Measurements from ENCODE around the gene PHF5A.
"Not testable (repeated sequence)": the region's sequence is repeated elsewhere in the genome, so short reads cannot be mapped to it uniquely, and the experiment has no call there.

The PHF5A gene

DNA sequence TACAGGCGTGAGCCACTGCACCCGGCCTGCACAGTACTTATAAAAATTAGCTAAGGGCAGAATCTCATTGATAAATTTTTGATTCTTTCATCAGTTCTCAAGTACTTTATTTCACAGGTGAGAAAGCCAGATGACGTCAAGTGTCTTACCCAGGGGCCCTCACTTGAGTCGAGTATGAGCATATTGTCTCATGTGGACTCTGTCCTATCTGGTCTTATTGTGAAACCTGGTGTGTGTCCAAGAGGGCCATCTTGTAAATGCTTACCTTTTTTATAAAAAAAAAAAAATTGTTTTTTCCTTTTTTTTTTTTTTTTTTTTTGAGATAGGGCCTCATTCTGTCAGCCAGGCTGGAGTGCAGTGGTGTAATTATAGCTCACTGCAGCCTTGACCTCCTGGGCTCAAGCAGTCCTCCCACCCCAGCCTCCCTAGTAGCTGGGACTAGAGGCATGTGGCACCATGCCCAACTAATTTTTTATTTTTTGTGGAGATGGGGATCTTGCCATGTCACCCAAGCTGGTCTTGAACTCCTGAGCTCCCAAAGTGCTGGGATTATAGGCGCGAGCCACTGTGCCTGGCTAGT lies 6.5 kb upstream of the PHF5A start:
- Mint-ChIP-seq H3K27me3 (no peaks in the 10 kb centered on the region), H3K9me3 (no peaks in the 10 kb centered on the region), H3K36me3 (no peaks in the 10 kb centered on the region), H3K27ac (no peak overlapping the region), H3K4me3 (no peak overlapping the region), H3K4me1 (peaks cover 42% of the 10 kb centered on the region)

DNA sequence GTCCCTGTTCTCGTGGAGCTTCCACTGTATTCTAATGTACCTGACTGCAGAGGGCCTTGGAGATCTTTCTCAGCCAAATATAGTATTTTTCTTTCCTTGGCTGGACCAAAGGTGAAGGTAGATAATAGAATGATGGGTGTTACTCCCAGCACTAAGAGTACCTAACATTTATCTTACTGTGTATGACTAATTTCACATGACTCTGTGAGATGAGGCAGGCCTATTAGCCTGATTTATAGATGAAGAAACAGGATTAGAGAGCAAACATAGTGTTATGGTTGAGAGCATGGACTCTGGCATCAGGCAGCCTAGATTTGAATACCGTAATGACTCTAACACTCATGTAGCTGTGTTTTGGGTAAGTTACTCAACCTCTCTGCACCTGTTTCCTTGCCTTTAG lies 3.1 kb upstream of the PHF5A start:
- H3K9me3 Mint-ChIP-seq, result no peaks in the 10 kb centered on the region
- no peak overlapping the region for H3K27ac Mint-ChIP-seq
- peaks cover 49% of the 10 kb centered on the region for H3K4me1 Mint-ChIP-seq

DNA sequence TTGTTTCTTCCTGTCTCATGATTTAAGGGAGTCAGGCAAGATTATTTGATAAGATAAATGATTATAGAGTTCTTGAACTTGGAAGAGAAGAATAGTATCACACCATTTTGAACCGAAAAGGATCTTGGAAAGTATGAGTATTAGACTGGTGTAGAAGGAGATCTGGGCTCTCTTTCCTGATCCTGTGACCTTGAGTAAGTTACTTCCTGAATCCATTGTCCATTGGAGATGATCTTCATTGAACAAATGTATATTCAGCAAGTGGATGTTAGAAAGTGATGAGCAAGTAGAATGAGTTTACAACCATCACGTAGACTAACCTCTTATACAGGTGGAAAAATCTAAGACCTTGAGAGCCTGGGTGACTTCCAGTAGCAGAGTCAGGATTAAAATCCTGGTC lies 2.4 kb upstream of the PHF5A start:
- Mint-ChIP-seq H3K4me3 (peak overlapping the region; percentile 74), H3K4me1 (peaks cover 52% of the 10 kb centered on the region), H3K36me3 (peaks cover 15% of the 10 kb centered on the region), H3K27ac (peak overlapping the region; percentile 88), H3K27me3 (no peaks in the 10 kb centered on the region), H3K9me3 (no peaks in the 10 kb centered on the region)

More for the DNA sequence above, 3.1 kb upstream of the PHF5A start:
- Mint-ChIP-seq H3K27me3 (no peaks in the 10 kb centered on the region), H3K36me3 (peaks cover 15% of the 10 kb centered on the region), H3K4me3 (no peak overlapping the region)

- peak overlapping the region; percentile 100 for H3K27ac Mint-ChIP-seq
- H3K36me3 Mint-ChIP-seq, result peaks cover 16% of the 10 kb centered on the region
- H3K9me3 Mint-ChIP-seq, result no peaks in the 10 kb centered on the region
- H3K4me1 Mint-ChIP-seq, result peaks cover 57% of the 10 kb centered on the region
- peak overlapping the region; percentile 93 for H3K4me3 Mint-ChIP-seq
- no peaks in the 10 kb centered on the region for H3K27me3 Mint-ChIP-seq
Observed at GRCh38 chr22:41469218-41469851, 843 bp upstream of the PHF5A start.

- H3K36me3 Mint-ChIP-seq, result peaks cover 12% of the 10 kb centered on the region
- no peak overlapping the region for H3K27ac Mint-ChIP-seq
- no peaks in the 10 kb centered on the region for H3K27me3 Mint-ChIP-seq
- H3K4me3 Mint-ChIP-seq, result no peak overlapping the region
- peaks cover 18% of the 10 kb centered on the region for H3K4me1 Mint-ChIP-seq
- no peaks in the 10 kb centered on the region for H3K9me3 Mint-ChIP-seq
Observed at GRCh38 chr22:41461901-41462300, 6.6 kb downstream of the PHF5A start.

- H3K4me3 Mint-ChIP-seq, H3K27ac Mint-ChIP-seq, H3K27me3 Mint-ChIP-seq, H3K9me3 Mint-ChIP-seq: not testable (repeated sequence)
- Mint-ChIP-seq H3K36me3 (peaks cover 12% of the 10 kb centered on the region), H3K4me1 (peaks cover 13% of the 10 kb centered on the region)
Observed at GRCh38 chr22:41460071-41460470, 8.4 kb downstream of the PHF5A start.

- no peaks in the 10 kb centered on the region for H3K9me3 Mint-ChIP-seq
- H3K4me1 Mint-ChIP-seq, result peaks cover 9% of the 10 kb centered on the region
- H3K27ac Mint-ChIP-seq, result peak overlapping the region; percentile 17
- H3K36me3 Mint-ChIP-seq, result peaks cover 12% of the 10 kb centered on the region
- H3K4me3 Mint-ChIP-seq, result no peak overlapping the region
- H3K27me3 Mint-ChIP-seq, result no peaks in the 10 kb centered on the region
Observed at GRCh38 chr22:41459431-41459830, 9.1 kb downstream of the PHF5A start.

DNA sequence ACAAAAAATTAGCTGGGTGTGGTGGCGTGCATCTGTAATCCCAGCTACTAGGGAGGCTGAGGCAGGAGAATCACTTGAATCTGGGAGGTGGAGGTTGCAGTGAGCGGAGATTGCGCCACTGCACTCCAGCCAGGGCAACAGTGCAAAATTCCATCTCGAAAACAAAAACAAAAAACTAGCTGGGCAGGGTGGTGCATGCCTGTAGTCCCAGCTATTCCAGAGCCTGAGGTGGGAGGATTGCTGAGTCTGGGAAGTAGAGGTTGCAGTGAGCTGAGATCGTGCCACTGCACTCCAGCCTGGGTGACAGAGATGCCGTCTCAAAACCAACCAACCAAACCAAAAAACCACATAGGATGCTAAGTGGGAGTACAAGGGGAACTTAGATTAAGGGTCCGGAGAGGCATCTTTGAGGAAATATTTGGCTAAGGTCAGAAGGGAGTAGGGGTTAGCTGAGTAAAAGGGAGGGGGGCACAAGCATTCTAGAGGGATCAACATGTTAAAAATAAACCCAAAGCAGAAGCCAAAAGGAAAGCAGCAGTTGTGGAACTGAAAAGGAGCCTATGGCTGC lies 10.2 kb downstream of the PHF5A start:
- Mint-ChIP-seq H3K9me3 (no peaks in the 10 kb centered on the region), H3K36me3 (peaks cover 7% of the 10 kb centered on the region), H3K27ac (peak overlapping the region; percentile 53), H3K27me3 (no peaks in the 10 kb centered on the region), H3K4me1 (peaks cover 4% of the 10 kb centered on the region), H3K4me3 (no peak overlapping the region)

DNA sequence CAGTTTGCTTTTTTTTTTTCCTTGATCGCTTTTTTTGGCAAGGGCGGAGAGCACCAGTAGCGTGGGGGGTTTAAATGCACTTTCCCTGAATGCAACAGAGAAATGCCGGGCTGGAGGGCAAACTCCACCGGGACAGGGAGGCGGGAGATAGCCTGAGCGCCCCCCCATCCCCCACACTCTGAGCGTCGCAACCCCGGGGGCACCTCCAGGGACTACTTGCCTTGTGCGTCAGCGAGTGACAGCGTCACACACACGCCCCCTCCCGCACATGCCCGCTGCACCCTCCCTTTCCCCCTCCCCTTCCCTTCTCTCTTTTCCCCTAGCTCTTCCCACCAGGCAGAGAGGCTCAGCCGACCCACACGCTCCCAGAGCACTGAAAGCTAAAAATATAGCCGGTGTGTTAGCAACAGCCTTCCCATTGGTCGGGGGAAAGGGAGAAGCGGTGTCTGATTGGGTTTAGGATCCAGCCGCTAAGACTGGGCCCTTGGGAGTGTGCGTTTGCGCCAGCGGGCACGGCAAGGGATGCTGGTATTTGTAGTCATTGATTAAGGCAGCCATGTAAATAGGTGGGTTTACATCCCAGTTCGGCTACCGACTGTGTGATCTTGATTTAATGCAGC lies 20.2 kb downstream of the PHF5A start:
- Mint-ChIP-seq H3K4me1 (peaks cover 9% of the 10 kb centered on the region), H3K27me3 (no peaks in the 10 kb centered on the region), H3K27ac (peak overlapping the region; percentile 78), H3K9me3 (no peaks in the 10 kb centered on the region), H3K36me3 (peaks cover 3% of the 10 kb centered on the region), H3K4me3 (peak overlapping the region; percentile 95)

DNA sequence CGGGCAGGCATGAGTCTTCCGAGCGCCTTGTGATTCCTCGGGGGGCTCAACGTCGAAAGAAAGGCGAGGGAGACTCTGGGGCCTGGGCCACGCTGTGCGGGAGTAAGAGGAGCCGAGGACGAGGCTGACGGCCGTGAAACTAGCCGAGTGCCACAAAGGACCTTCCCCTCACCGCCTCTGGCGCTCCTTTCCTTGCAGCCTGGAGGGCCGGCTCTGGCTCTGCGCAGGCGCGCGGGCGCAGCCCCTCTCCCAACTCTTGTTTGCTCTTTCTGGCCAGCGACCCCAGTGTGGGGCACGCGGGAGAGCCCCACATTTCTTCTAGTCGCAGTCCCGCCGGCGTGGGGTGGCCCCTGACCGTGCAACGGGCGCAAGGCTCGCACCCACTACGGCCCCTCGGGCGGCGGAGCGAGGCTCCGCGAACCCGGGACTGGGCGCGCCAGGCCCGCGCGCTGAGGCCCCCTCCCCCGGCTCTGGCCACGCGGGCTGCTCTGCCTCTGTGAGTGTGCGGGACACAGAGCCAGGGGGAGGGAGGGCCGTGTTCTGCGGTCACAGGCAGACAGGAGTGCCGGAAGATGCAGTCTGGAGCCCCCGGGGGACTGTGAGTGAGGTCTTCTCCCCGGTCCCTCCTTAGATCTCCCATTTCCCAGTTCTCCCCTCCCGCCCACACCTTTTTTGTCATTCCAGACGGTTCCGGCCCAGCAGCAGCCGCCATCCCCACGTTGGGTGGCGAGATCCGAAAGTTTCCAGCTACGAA lies 20.9 kb downstream of the PHF5A start:
- Mint-ChIP-seq H3K27ac (peak overlapping the region; percentile 93), H3K9me3 (no peaks in the 10 kb centered on the region), H3K4me1 (peaks cover 15% of the 10 kb centered on the region), H3K27me3 (no peaks in the 10 kb centered on the region), H3K4me3 (peak overlapping the region; percentile 95), H3K36me3 (peaks cover 3% of the 10 kb centered on the region)

DNA sequence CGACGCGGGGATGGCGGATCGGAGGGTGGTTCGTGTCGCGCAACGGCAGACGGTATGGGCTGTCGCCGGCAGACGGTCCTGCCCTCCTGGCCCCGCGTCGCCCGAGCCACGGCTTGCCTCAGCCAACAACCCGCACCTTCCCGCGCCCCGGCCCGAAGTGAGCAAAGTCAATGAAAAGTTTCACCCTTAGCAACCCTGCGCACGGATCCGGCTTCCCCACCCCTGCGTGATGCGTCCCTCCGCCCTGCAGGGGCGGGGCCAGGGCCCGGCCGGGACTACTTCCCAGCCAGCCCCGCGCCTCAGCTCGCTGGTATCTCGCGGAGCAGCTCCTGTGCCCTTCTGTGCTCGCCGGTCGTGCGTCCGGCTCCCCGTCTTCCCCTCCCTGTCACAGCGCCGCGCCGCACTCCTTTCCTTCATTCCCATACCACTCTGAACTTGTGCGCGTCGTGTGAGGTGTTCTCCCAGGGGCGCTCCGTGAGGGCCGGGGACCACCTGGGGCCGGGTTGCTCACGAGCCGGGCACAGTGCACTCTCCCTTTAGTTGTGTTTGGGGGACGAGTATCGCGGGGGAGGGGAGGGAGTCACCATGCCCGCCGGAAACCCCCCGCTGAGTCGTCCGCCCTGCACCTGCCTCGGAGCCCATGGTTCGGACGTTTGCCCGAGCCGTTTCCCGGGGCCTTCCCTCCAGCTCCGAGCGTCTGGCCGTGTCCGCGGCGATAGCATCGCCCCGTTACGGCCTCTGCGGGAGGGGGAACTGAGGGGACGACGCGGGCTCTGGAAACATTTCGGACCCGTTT lies 21.7 kb downstream of the PHF5A start, which contains the start of gene TOB2:
TOB2 (minus strand) TSS at position 163 of the 796 bp plus-strand sequence. CDS start 9,456 bp downstream, outside the sequence.
- Mint-ChIP-seq H3K4me3 (peak within 1 kb of the TSS; percentile 95), H3K4me1 (peaks cover 15% of the 10 kb centered on the region), H3K27ac (peak within 1 kb of the TSS; percentile 93), H3K9me3 (no peaks in the 10 kb centered on the region), H3K36me3 (peaks cover 3% of the 10 kb centered on the region), H3K27me3 (no peaks in the 10 kb centered on the region)

- Mint-ChIP-seq H3K9me3 (no peaks in the 10 kb centered on the region), H3K4me1 (peaks cover 15% of the 10 kb centered on the region)
Observed at GRCh38 chr22:41446057-41446501, 22.4 kb downstream of the PHF5A start.

GRCh38 chr22:41445129-41446056 lies 23.1 kb downstream of the PHF5A start:
- Mint-ChIP-seq H3K27me3 (no peaks in the 10 kb centered on the region), H3K4me1 (peaks cover 15% of the 10 kb centered on the region), H3K9me3 (no peaks in the 10 kb centered on the region), H3K27ac (peak overlapping the region; percentile 89), H3K36me3 (peaks cover 3% of the 10 kb centered on the region), H3K4me3 (peak overlapping the region; percentile 95)

More at GRCh38 chr22:41446057-41446501, 22.4 kb downstream of the PHF5A start:
- H3K27me3 Mint-ChIP-seq, result no peaks in the 10 kb centered on the region
- peak overlapping the region; percentile 95 for H3K4me3 Mint-ChIP-seq
- peaks cover 3% of the 10 kb centered on the region for H3K36me3 Mint-ChIP-seq
- peak overlapping the region; percentile 93 for H3K27ac Mint-ChIP-seq
